NCI-H1930 (cell line): Measurements from ENCODE around the gene CRLF3.
"Not testable (repeated sequence)": the region's sequence is repeated elsewhere in the genome, so short reads cannot be mapped to it uniquely, and the experiment has no call there.

ENCODE experiments used
- DNase-seq, 2 experiments: peaks; one replicate each; lab custom pipeline; 2025; lab: John Stamatoyannopoulos, UW

Gene CRLF3

DNA sequence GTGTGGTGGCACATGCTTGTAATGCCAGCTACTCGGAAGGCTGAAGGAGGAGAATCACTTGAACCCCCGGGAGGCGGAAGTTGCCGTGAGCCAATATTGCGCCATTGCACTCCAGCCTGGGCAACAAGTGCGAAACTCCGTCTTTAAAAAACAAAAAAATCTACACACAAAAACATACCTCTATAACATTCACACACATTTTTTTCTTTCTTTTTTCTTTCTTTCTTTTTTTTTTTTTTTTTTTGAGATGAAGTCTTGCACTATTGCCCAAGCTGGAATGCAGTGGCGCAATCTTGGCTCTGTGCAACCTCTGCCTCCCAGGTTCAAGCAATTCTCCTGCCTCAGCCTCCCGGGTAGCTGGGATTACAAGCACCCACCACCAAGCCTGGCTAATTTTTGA lies 9.6 kb downstream of the CRLF3 start:
- DNase-seq = not testable (repeated sequence)

DNA sequence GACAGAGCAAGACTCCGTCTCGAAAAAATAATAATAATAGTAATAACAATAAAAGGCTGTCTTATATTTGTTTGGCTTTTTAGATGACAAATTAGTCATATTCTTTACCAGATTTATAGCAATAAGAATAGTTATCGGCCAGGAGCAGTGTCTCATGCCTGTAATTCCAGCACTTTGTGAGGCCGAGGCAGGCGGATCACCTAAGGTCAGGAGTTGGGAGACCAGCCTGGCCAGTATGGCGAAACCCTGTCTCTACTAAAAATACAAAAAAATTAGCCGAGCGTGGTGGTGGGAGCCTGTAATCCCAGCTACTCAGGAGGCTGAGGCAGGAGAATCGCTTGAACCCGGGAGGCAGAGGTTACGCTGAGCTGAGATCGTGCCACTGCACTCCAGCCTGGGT lies 10.3 kb downstream of the CRLF3 start:
- DNase-seq = not testable (repeated sequence)

DNA sequence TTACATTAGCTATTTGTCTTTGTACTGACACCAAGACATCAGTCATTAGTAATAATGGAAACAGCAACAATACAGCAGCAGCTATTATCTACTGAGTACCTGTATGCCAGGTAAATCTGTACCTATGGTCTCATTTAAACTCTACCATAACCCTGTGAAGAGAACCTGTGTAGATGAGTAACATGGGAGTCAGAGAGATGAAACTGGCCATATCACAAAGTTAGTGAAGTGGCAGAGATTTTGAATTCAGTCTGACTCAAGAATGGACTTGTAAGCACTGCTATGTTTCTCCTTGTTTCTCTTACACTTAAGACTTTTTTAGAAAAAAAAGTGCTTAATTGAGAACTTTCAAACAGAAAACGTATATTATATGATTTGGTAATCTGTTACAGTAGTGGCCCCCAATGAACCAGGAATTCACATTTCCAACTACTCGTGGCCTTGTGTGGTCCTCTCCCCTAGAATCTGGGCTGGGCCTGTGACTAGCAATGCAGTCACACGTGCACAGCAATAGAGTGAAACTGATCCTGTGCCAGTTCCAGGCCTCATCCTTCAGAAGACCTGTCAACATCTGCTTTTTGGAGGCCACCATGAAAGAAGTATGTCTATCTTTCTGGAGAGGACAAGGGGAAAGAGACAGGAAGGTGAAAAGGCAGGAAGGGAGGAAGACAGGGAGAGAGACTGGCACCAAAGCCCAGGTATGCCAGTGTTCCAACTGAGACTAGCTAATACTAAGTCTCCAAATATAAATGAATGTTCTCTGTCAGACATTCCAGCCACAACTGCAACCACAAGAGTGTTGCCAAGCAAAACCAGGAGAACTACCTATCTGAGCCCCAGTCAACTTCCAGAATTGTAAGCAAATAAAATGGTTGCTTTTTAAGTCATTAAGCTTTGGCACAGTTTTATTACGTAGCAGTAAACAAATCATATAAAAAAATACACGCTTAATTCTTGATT lies 12.0 kb downstream of the CRLF3 start:
- DNase-seq = no peak

DNA sequence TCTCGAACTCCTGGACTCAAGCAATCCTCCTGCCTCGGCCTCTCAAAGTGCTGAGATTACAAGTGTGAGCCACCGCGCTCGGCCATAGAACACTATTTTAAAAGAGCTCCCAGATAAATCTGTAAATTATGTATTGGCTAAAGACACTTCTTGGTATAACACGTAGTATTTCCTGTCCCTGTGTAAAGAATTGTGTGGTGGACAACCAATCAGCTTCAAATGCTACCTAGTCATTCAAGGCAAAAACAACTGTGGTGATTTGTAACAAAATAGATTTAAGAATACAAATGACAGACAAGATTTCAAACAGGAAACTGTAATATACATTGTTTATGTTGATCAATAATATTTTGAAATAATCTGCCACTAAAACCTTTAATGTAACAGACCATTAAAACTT lies 14.6 kb downstream of the CRLF3 start:
- DNase-seq = no peak

DNA sequence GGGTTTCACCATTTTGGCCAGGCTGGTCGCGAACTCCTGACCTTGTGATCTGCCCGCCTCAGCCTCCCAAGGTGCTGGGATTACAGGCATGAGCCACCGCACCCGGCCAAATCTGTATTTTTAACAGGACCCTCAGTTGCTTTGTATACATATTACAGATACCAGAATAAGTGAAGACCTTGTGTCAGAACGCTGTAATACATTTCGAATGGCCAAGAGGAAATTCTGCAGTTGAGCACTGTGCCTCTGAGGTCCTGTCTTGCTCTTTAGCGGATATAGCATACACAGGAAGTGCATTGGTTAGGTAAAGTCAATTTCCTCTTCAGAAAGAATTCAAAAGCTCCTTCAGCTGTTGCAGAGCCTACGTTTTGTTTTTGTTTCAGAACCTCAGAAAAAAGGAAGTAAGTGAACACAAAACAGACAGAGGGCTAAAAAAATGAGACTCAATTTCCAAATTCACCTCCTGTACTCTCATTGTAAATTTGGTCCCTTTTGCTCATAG lies 15.7 kb downstream of the CRLF3 start:
- DNase-seq = no peak

DNA sequence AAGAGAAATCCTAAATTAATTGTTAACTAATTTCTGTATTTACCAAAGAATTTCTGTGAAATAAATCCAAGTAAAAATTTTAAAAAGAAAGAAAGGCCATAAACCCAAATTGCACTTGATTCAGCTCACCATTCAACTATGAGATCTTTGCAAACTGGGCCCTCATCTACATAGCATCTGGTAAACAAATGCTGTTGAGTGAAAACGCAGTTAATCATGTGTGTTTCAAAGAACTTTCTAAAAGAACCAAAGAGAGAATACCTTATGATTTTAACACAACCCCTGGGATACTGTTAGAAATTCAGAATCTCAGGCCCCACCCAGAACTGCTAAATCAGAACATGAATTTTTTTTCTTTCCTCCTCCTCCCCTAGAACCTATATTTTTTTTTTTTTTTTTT lies 16.6 kb downstream of the CRLF3 start:
- DNase-seq = no peak

DNA sequence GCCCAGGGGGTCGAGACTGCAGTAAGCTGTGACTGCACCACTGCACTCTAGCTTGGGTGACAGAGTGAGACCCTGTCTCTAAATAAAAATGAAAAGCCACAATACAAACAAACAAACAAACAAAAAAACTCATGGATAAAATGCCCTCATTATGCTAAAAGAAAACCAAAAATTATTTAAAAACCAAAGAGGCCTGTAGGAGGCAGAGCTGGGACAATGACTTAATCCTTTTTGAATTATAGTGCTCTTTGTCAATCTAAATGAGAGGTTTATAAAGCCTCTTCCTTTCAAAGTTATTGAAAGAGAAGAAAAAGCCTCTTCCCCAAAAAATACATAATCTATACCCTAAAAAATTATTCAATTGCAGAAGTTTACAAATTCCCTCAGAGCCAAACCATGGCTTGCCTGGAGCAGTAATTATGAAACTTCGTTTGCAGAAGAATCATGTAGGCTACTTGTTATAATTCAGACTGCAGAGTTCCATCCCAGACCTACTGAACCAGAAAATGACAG lies 18.5 kb downstream of the CRLF3 start:
- DNase-seq = no peak

DNA sequence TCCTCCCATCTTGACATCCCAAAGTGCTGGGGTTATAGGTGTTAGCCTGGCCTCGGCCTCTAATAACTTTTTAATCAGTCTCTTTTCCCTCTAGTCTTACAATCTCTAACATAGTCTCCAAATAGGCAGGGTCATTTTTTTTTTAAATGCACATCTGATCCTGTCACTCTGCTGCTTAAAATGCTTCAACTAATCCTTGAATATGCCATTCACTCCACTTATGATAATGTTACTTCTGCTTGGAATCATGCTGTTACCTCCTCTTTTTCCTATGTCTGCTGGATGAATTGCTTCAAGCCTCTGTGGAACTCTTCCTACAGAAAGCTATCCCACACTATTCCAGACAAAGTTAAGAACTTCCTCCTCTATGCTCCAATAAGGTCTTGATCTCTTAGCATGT lies 22.8 kb downstream of the CRLF3 start:
- DNase-seq = no peak

DNA sequence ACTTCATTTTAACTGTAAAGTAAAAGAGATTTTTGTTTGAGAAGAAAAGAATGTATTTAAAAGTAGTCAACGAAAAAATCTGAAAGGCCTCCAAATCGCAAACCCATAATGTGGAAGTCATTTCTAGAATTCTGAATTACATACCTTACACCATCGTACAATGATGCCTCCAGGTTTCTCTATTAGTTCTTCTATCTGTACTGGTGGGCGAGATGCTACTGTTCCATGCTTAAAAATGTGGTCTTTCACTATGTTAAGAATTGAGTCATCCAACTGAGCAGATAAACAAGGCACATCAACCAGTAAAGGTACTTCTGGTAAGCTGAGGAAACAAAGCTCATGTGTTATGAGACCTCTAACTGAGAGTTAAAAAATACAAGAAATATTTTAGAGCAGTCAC lies 28.5 kb downstream of the CRLF3 start:
- DNase-seq = no peak

DNA sequence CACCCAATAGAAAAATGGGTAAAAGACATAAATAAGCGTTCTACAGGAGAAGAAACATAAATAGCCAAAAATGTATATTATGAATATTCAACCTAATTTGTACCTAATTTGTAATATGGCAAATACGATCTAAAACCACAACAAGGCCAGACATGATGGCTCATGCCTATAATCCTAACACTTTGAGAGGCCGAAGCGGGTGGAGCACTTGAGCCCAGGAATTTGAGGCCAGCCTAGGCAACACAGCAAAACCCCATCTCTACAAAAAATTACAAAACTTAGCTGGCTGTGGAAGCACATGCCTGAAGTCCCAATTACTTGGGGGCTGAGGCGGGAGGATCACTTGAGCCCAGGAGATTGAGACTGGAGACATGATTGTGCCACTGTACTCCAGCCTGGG lies 30.1 kb downstream of the CRLF3 start:
- DNase-seq = no peak

DNA sequence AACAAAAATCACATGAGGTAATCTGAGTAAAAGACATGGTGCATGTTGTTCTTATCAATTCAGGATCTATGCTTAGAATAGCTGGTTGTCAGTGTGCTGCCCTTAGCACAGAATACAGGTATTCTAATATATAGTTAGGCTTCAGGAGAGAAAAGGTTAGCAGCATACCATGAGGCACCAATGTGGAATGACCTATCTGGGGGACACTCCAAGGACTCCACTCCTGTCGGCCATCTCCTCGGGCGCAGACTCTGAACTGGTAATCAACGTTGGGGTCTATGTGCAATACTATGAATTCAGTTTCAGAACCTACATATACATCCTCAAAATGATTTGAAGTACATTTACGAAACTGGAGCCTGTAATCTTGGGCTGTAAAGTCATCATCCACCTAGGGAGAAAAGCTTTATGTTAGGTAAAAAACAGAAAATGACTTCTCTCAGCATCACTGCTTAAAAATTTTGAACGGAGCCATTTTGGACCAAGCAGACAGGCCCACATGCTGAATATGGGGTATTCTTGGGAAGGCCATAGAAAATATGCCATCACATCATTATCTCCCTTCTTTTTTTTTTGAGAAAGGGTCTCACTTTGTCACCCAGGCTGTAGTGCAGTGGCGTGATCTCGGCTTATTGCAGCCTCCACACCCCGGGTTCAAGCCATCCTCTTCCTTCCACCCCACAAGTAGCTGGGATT lies 31.1 kb downstream of the CRLF3 start:
- no peak for DNase-seq

DNA sequence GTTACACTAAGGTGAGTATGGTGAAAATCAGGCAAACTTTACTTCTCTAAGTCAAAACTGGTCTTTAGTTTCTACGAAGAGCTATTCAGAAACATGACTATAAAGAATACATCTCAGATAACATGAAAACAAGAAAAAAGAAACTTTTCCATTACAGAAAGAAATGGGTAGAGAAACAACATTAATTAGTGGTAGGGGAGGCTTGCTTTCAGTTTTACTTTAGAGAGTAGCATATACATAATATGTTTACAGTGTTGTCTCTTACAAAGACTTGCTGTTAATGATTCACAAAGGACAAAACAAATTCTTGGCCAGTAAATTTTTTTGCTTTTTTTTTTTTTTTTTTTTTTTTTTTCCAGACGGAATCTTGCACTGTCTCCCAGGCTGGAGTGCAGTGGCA lies 34.2 kb downstream of the CRLF3 start:
- DNase-seq = no peak

DNA sequence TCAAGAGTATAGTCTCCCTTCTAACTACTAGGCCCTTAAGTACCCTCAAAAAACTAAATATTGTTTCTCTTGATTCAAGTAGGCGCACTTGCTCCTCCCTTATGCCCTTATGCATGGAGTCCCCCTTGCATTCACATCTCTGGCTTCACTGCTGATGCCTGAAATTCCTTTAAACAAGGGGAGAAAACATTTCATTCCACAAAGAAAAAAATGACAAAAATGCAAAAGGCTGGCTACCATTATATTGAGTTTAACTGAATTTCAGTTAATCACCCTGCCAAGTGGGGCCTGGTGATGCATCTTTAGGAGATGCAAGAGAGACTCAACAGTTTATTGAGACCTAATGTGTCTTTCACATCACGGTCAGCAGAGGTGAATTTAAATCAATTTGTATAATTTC lies 35.6 kb downstream of the CRLF3 start:
- no peak for DNase-seq

DNA sequence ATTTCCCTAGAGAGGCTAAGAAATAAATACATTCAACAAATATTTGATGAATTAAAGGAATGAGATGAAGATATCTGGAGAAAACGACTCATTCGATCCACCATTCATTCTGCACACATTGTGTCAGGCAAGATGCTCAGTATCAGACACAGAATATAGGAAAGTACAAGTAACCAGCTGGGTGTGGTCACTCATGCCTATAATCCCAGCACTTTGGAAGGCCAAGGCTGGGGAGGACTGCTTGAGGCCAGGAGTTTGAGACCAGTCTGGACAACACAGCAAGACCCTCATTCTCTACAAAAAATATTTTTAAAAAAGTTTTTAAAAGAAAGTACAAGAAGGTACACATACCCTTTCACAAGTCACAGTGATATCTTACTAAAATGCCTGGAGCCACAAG lies 42.3 kb downstream of the CRLF3 start:
- DNase-seq = no peak

DNA sequence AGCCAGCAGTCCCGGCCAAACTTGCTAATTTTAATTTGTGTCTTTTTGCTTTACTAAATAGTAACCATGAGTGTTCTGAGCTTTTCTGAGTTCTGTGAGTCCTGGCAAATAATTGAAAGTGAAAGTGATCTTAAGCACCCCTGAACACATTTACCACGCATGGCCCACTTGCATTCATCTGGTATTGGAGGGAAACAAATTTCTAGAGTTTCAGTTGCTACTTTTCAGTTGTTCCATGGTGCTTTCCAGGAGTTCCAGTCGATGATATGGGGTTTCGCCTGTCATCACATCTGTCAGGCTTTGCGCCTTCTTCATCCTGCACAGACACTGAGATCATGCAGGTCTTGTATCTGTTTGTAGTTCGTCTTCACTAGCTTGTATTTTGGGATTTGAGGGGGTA lies 44.1 kb downstream of the CRLF3 start:
- no peak for DNase-seq

DNA sequence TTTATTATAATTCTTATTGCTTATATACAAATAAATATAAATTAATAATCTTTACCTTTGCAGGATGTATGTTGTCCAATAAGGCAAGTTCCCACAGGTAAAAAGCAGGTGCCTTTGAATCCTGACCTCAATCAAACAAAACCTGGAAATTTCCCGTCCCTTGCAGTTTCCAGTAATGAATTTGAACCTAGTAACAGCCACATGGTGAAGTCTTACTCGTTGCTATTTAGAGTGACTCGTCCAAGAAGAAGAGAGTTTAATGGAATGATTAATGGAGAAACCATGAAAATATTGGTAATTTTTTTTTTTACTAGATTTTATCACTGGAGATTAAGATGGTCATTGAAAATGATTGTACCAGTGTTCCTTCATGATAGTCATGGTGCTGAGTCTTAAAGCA lies 55.7 kb downstream of the CRLF3 start:
- DNase-seq = not testable (repeated sequence)

DNA sequence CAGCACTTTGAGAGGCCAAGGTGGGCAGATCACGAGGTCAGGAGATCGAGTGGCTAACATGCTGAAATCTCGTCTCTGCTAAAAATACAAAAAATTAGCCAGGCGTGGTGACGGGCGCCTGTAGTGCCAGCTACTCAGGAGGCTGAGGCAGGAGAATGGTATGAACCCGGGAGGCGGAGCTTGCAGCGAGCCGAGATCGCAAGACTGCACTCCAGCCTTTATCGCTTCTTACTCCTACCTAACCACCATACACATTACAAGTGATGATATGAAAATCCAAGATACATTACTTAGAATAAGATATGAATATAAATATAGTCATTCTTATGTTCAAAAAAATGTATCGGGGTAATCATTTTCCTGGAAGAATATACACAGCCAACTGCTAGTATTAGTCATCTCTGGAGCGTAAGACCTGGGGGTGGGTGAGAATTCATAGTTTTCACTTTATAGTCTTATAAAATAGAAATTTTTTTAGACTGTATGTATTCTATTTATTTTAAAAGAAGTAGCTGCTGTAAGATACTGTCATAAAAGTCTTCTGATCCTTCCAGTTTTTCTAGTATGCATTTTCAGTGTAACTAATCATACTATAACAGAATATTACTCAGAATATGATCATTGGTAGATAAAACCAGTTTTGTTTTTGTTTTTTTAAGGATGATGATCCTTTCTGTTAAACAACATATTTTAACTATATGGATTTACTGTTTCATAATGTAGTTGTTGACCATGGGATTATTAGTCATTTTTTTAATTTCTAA lies 56.7 kb downstream of the CRLF3 start:
- DNase-seq = not testable (repeated sequence)

DNA sequence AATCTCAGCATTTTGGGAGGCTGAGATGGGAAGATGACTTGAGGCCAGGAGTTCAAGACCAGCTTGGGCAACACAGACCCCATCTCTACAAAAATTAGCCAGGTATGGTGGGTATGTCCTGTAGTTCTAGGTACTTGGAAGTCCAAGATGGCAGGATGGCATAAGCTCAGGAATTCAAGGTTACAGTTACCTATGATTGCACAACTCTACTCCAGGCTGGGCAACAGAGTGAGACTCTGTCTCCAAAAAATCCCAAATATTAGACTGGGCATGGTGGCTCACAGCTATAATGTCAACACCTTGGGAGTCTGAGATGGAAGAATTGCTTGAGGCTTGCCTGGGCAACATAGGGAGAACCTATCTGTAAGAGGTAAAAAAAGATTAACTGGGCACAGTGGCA lies 63.4 kb downstream of the CRLF3 start:
- DNase-seq = no peak

DNA sequence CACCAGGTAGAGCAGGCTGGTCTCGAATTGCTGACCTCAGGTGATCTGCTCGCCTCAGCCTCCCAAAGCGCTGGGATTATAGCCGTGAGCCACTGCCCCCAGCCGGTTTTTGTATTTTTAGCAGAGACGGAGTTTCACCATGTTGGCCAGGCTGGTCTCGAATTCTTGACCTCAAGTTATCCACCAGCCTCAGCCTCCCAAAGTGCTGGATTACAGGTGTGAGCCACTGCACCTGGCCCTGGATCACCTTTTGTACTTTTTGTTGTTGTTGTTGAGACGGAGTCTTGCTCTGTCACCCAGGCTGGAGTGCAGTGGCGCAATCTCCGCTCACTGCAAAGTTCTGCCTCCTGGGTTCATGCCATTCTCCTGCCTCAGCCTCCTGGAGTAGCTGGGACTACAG lies 71.2 kb downstream of the CRLF3 start:
- not testable (repeated sequence) for DNase-seq

DNA sequence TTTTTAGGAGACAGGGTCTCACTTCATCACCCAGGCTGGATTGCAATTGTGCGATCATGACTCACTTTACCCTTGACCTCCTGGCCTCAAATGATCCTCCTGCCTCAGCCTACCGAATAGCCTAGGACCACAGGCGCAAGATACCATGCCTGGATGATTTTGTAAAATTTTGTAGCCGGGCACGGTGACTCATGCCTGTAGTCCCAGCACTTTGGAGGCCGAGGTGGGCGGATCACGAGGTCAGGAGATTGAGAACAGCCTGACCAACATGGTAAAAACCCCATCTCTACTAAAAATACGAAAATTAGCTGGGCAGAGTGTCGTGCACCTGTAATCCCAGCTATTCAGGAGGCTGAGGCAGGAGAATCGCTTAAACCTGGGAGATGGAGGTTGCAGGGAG lies 73.5 kb downstream of the CRLF3 start:
- DNase-seq = not testable (repeated sequence)

DNA sequence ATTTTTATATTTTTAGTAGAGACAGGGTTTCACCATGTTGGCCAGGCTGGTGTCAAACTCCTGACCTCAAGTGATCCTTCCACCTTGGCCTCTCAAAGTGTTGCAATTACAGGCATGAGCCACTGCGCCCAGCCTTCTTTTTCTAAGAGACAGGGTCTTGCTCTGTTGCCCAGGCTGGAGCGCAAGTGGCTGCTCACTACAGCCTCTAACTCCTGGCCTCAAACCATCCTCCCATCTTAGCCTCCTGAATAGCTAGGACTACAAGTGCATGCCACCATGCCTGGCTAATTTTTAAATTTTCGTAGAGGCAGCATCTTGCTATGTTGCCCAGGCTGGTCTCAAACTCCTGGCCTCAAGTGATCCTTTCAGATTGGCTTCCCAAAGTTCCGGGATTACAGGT lies 76.9 kb downstream of the CRLF3 start:
- not testable (repeated sequence) for DNase-seq

DNA sequence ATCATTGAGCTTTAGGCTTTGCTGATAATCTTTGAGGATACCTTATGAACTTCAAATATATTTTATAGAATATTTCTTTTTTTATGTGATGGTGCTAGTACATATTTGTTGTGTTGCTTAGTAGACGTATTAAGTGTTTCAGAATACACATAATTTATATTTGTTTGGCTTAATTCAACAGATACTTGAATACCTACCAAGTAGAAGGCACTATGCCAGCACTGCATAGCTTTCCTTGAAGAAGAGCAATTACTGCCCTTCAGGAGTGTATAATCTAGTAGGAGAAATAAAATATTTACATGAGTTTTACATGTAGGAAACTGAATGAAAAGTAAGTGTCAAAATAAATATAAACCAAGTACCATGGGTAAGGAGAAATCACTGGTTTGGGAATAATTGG lies 81.8 kb downstream of the CRLF3 start:
- DNase-seq = not testable (repeated sequence)
